HG02759 (cell line): Measurements from ENCODE around the gene KIF21B.
A peak's percentile ranks its signal among the peaks of the same experiment; 100 is the strongest.

ENCODE experiments used
- ATAC-seq: cut with Tn5 transposase; IDR thresholded peaks from one replicate; pipeline ENCODE4 v1.9.1; 2021; ENCODE audit warnings: mild to moderate bottlenecking, moderate library complexity; ENCODE audit not compliant: unreplicated experiment

The KIF21B gene

GRCh38 chr1:201044119-201044518 is 20.6 kb upstream of the KIF21B start:
- ATAC-seq = no peak

GRCh38 chr1:201042779-201043461 is 19.4 kb upstream of the KIF21B start:
- ATAC-seq = peak; percentile 75

- no peak for ATAC-seq
Observed at GRCh38 chr1:201041011-201041410, 17.5 kb upstream of the KIF21B start.

GRCh38 chr1:201039876-201040275 is 16.4 kb upstream of the KIF21B start:
- no peak for ATAC-seq

GRCh38 chr1:201039418-201039817 is 15.9 kb upstream of the KIF21B start:
- no peak for ATAC-seq

GRCh38 chr1:201038186-201038876 is 14.8 kb upstream of the KIF21B start:
- no peak for ATAC-seq

GRCh38 chr1:201036188-201036842 is 12.8 kb upstream of the KIF21B start:
- ATAC-seq = no peak

- no peak for ATAC-seq
Observed at GRCh38 chr1:201034671-201035070, 11.2 kb upstream of the KIF21B start.

GRCh38 chr1:201032408-201032807 is 8.9 kb upstream of the KIF21B start:
- no peak for ATAC-seq

- no peak for ATAC-seq
Observed at GRCh38 chr1:201028461-201028889, 5.0 kb upstream of the KIF21B start.

- no peak for ATAC-seq
Observed at GRCh38 chr1:201026836-201027235, 3.3 kb upstream of the KIF21B start.

- ATAC-seq = no peak
Observed at GRCh38 chr1:201026234-201026633, 2.7 kb upstream of the KIF21B start.

- no peak for ATAC-seq
Observed at GRCh38 chr1:201025571-201026002, 2.1 kb upstream of the KIF21B start.

GRCh38 chr1:201024625-201024998 is 1.1 kb upstream of the KIF21B start:
- ATAC-seq = no peak

- ATAC-seq = no peak
Observed at GRCh38 chr1:201023920-201024624, 558 bp upstream of the KIF21B start.

GRCh38 chr1:201022820-201023516 is 546 bp downstream of the KIF21B start:
- ATAC-seq = no peak

GRCh38 chr1:201022493-201022819 is 1.1 kb downstream of the KIF21B start:
- no peak for ATAC-seq

GRCh38 chr1:201021630-201022492 is 1.7 kb downstream of the KIF21B start:
- ATAC-seq = no peak

GRCh38 chr1:201020721-201021629 is 2.5 kb downstream of the KIF21B start:
- ATAC-seq = no peak
